Spleen (tissue), 11 donors: ENCODE results near the gene LGALS8. TPM values are rescaled to one million over a fixed set of nuclear protein-coding genes. Genes with fewer than 3 reads are reported as not detected.

Source experiments
- DNase-seq: peaks from one replicate; pipeline ENCODE4 v3.0.0-alpha.2; 2020
- H3K27ac ChIP-seq, 8 donors: fragments of 200-600 bp; sonication (generic) in 7 of 8; 1 replicate in 4 of 8; 2 replicates in 4 of 8; pipeline versions ENCODE4 v1.5.0 to v1.8.0; 2016 to 2021; ENCODE audit warnings: inconsistent platforms in 4 of 8, mild to moderate bottlenecking in 4 of 8, moderate library complexity in 1 of 8
- H3K27me3 ChIP-seq, 7 donors: fragments of 200-600 bp; sonication (generic) in 6 of 7; replicated peaks in 1 of 7; 1 replicate in 4 of 7; 2 replicates in 3 of 7; pipeline versions ENCODE4 v1.5.0 to v1.8.0; 2016 to 2021; ENCODE audit warnings: inconsistent platforms in 3 of 7, mild to moderate bottlenecking in 1 of 7
- H3K36me3 ChIP-seq, 6 donors: fragments of 200-600 bp; sonication (generic) in 5 of 6; 1 replicate in 4 of 6; 2 replicates in 2 of 6; pipeline versions ENCODE4 v1.5.0 to v1.8.0; 2016 to 2021; ENCODE audit warnings: inconsistent platforms in 2 of 6
- H3K4me1 ChIP-seq, 6 donors: fragments of 200-600 bp; sonication (generic) in 5 of 6; 1 replicate in 3 of 6; 2 replicates in 3 of 6; pipeline versions ENCODE4 v1.5.0 to v1.8.0; 2016 to 2021; ENCODE audit warnings: inconsistent platforms in 3 of 6
- H3K4me3 ChIP-seq, 8 donors: fragments of 200-600 bp; sonication (generic) in 7 of 8; 1 replicate in 4 of 8; 2 replicates in 4 of 8; pipeline versions ENCODE4 v1.5.0 to v1.8.0; 2016 to 2021; ENCODE audit warnings: inconsistent platforms in 4 of 8, mild to moderate bottlenecking in 4 of 8, moderate library complexity in 2 of 8
- H3K9me3 ChIP-seq, 8 donors: fragments of 200-600 bp; sonication (generic) in 7 of 8; 1 replicate in 4 of 8; 2 replicates in 4 of 8; pipeline versions ENCODE4 v1.5.0 to v1.8.0; 2016 to 2021; ENCODE audit warnings: inconsistent platforms in 4 of 8
- CTCF ChIP-seq, 11 experiments: fragments of 200-600 bp in 7 of 11; fragments of 450-650 bp in 4 of 11; sonication (generic) in 4 of 11; IDR thresholded peaks in 8 of 11; conservative IDR thresholded peaks in 3 of 11; 1 replicate in 7 of 11; 2 replicates in 4 of 11; pipeline versions ENCODE4 v1.4.0 to v1.8.0; 2016 to 2021; ENCODE audit warnings: antibody characterized with exemption in 11 of 11, inconsistent platforms in 4 of 11, mild to moderate bottlenecking in 1 of 11
- POLR2A ChIP-seq, 3 donors: fragments of 450-650 bp; IDR thresholded peaks; one replicate each; pipeline ENCODE4 v1.5.1; 2017; ENCODE audit warnings: antibody characterized with exemption in 3 of 3, mild to moderate bottlenecking in 1 of 3
- POLR2AphosphoS5 ChIP-seq, 3 donors: sonication (generic); formaldehyde crosslinking; IDR thresholded peaks; one replicate each; pipeline ENCODE4 v1.5.1; 2017; ENCODE audit warnings: antibody characterized with exemption in 3 of 3
- WGBS, 5 donors: extraction: QIAGEN DNeasy Blood & Tissue Kit in 3 of 5; methylation state at CpG; one replicate each; pipeline versions ENCODE4 v1.1.5 to v1.1.7; 2013 to 2018; 5-methylcytosine and 5-hydroxymethylcytosine counted together
- intact Hi-C: fragments of 100-400 bp; cut with DNase I; formaldehyde crosslinking; loops from one replicate; pipeline ENCODE4 v1.15.0; 2023; ENCODE audit warnings: low total_unique reads
- polyA plus RNA-seq, 3 donors: library from polyadenylated mRNA; stranded (reverse); fragments of 200-250 nt; gene quantifications; one replicate each; pipeline ENCODE4 v1.2.1, GENCODE V29; 2013
- total RNA-seq, 7 donors: library from RNA; depleted of rRNA in 3 of 7; stranded (reverse); fragments of >200 nt in 3 of 7; fragmentation: NEBNext Ultra II Directional in 4 of 7; extraction: Animal tissue kit (Norgen Biotek cat#: 25700) in 4 of 7; gene quantifications; one replicate each; pipeline versions ENCODE4 v1.1.0 to v1.2.1, GENCODE V29; 2016 to 2021
- donor health status: healthy with polysubstance abuse.
- donor health status: DM: no; HTN: no; CAD: no; lungs with moderate emphysema.
- donor health status: DM: no; HTN: no; CAD: no.
- donor health status: Bipolar disorder and iron deficiency.
- donor health status: healthy.
- donor health status: DM: no; HTN: no; CAD: no.
- donor health status: DM: yes; HTN: yes; CAD: no.

The LGALS8 gene
- total and polyA plus RNA-seq, 10 donors: 18.4 to 276 (median 143) TPM

GRCh38 chr1:236494586-236495466, 29.0 kb upstream of the LGALS8 start:
- Histone ChIP-seq H3K9me3 (no peaks in the 10 kb centered on the region), H3K4me3 (no peak overlapping the region), H3K27me3 (peaks cover 0 to 8% (median 0%) of the 10 kb centered on the region in 7 donors), H3K4me1 (peaks cover 0 to 23% (median 13%) of the 10 kb centered on the region in 6 donors), H3K36me3 (no peaks in the 10 kb centered on the region), H3K27ac (no peak overlapping the region)
- 51 to 68% (median 58%) methylated on average over 10 of the region's 10 CpGs for WGBS, 5 donors
- DNase-seq: no peak
- intact Hi-C loops: loop anchor here (5.0 kb wide), 1 partner anchor 388 kb away; no protein-coding TSS in a partner anchor
- TF ChIP-seq POLR2AphosphoS5 (IDR thresholded peaks at IDR 0.05) (no peak), POLR2A (IDR thresholded peaks at IDR 0.05) (no peak), CTCF (IDR thresholded peaks at IDR 0.05 in 8 of 11, conservative IDR thresholded peaks at IDR 0.05 in 3 of 11) (no peak)

- H3K4me1 ChIP-seq: peaks cover 0 to 17% (median 9%) of the 10 kb centered on the region in 6 donors
- DNase-seq: no peak
- intact Hi-C loops: no loop called here
Observed at GRCh38 chr1:236495467-236496112, 28.2 kb upstream of the LGALS8 start.

GRCh38 chr1:236497908-236498307, 25.9 kb upstream of the LGALS8 start:
- Histone ChIP-seq H3K27me3 (no peaks in the 10 kb centered on the region), H3K4me3 (no peak overlapping the region), H3K36me3 (no peaks in the 10 kb centered on the region), H3K9me3 (no peaks in the 10 kb centered on the region), H3K4me1 (peaks cover 3 to 10% (median 6%) of the 10 kb centered on the region in 6 donors), H3K27ac (no peak overlapping the region)
- no peak for DNase-seq
- TF ChIP-seq CTCF (IDR thresholded peaks at IDR 0.05 in 8 of 11, conservative IDR thresholded peaks at IDR 0.05 in 3 of 11): no peak
- no peak for TF ChIP-seq POLR2A (IDR thresholded peaks at IDR 0.05)
- no peak for TF ChIP-seq POLR2AphosphoS5 (IDR thresholded peaks at IDR 0.05)
- intact Hi-C loops: no loop called here
- 76 to 85% (median 84%) methylated on average over 5 to 6 of the region's 6 CpGs for WGBS, 5 donors

More at GRCh38 chr1:236495467-236496112, 28.2 kb upstream of the LGALS8 start:
- Histone ChIP-seq H3K36me3 (no peaks in the 10 kb centered on the region), H3K27me3 (peaks cover 0 to under 1% (median 0%) of the 10 kb centered on the region in 7 donors), H3K9me3 (no peaks in the 10 kb centered on the region), H3K27ac (no peak overlapping the region), H3K4me3 (no peak overlapping the region)
- WGBS, 5 donors: 69 to 90% (median 76%) methylated on average over 11 of the region's 11 CpGs
- TF ChIP-seq CTCF (IDR thresholded peaks at IDR 0.05 in 8 of 11, conservative IDR thresholded peaks at IDR 0.05 in 3 of 11): no peak
- no peak for TF ChIP-seq POLR2A (IDR thresholded peaks at IDR 0.05)
- no peak for TF ChIP-seq POLR2AphosphoS5 (IDR thresholded peaks at IDR 0.05)

DNA sequence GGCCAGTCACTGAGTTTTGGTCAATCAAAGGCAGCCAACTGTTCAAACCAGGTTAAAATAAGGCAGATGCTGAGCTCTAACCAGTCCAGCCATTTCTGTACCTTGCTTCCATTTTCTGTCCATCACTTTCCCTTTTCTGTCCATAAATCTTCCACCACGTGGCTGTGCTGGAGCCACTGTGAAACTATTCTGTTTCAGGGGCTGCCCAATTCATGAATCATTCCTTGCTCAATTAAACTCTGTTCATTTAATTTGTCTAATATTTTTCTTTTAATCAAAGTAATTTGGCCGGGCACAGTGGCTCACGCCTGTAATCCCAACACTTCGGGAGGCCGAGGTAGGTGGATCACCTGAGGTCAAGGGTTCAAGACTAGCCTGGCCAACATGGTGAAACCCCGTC, 22.7 kb upstream of the LGALS8 start:
- no peaks in the 10 kb centered on the region for H3K27me3 ChIP-seq
- H3K36me3 ChIP-seq: no peaks in the 10 kb centered on the region
- intact Hi-C loops: no loop called here
- H3K27ac ChIP-seq: no peak overlapping the region
- 90 to 93% (median 92%) methylated on average over 6 of the region's 6 CpGs for WGBS, 5 donors
- no peak overlapping the region for H3K4me3 ChIP-seq
- TF ChIP-seq CTCF (IDR thresholded peaks at IDR 0.05 in 8 of 11, conservative IDR thresholded peaks at IDR 0.05 in 3 of 11): no peak
- no peak for TF ChIP-seq POLR2AphosphoS5 (IDR thresholded peaks at IDR 0.05)
- TF ChIP-seq POLR2A (IDR thresholded peaks at IDR 0.05): no peak
- peaks cover 3 to 18% (median 12%) of the 10 kb centered on the region in 6 donors for H3K4me1 ChIP-seq
- H3K9me3 ChIP-seq: no peaks in the 10 kb centered on the region
- no peak for DNase-seq
